ENCODE measurements around the gene TEAD1.

TEAD1 gene

GRCh38 chr11:12667646-12668045 is 6.6 kb upstream of the TEAD1 start:
- DNase-seq: no peak

GRCh38 chr11:12668166-12668565 is 6.1 kb upstream of the TEAD1 start:
- no peak for DNase-seq

GRCh38 chr11:12669930-12670329 is 4.3 kb upstream of the TEAD1 start:
- no peak for DNase-seq

DNA sequence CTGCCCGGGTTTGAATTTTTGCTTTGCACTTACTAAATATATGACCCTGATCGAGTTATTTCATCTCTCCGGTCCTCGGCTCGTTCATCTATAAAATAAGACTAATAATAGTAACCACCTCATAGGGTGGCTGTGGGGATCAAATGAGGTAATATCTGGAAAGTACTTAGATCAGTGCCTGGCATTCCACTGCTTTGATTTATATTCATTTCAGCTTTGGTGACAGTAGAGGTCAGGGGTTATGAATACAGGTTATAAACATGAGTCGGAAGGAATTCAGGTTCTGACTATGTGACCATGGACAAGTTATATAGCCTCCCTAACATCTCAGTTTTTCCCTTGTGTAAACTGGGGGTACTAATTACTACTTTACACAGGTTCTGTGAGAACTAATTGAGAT is 2.9 kb upstream of the TEAD1 start:
- DNase-seq: no peak

GRCh38 chr11:12673601-12673923 is 659 bp upstream of the TEAD1 start:
- DNase-seq: no peak

GRCh38 chr11:12674571-12674935 is 332 bp downstream of the TEAD1 start:
- DNase-seq: no peak

DNA sequence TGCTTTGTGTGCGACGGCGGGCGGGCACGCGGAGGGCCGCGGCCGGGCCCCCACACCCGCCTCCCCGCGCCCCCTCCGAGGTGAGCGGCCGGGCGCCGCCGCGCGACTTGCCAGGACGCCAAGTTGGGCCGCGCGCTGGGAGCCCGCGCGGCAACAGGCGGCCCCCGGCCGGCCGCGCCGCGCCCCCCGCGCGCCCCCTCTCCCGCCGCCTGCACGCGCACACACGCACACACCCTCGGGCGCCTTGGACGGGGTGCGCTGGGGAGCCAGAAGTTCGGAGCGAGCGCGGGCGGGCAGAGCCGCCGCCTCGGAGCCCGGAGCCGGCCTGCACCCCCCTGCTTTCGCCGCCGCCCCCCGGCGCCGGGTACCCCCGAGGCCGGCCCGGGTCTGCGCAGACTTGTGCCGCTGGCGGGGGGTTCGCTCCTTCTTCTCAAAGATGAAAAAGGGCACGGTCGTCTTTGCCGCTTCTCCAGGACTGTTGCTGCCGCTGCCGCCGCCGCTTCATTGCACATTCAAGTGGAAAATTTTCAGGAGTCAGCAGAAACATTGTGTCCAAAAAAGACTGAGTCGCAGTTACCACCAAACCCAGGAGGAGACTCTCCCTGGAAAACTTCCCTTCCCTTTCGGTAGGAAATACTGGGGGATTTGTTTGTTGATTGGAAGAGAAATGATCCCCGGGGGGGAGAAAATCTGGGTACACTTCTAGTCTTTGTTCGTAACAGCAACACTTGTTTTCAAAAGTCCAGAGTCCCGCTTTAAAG is 895 bp downstream of the TEAD1 start:
- DNase-seq: no peak

- DNase-seq: no peak
These were observed 1.9 kb downstream of the TEAD1 start for GRCh38 chr11:12675951-12676711.

DNA sequence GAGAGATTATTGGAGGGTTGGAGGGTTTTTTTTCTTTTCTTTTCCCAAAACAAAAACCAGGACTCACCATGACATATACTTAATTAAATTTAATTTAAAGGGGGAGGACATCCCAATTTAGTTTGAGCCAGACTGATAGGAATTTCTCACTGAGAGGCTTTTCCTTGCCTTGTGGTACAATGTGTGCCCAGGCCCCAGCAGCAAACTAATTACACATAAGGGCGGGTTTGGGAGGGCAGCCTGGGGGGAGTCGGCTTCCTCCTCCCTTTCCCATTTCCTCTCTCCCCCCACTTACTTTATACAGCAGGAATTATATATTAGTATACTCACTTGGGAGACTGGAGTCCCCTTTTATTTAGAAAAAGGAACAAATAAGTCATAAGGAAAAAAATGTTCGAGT is 2.9 kb downstream of the TEAD1 start:
- DNase-seq: no peak

- DNase-seq: no peak
These were observed 3.9 kb downstream of the TEAD1 start for GRCh38 chr11:12678092-12678491.

GRCh38 chr11:12678991-12679390 is 4.8 kb downstream of the TEAD1 start:
- DNase-seq: no peak

- DNase-seq: no peak
These were observed 5.2 kb downstream of the TEAD1 start for GRCh38 chr11:12679471-12679870.

DNA sequence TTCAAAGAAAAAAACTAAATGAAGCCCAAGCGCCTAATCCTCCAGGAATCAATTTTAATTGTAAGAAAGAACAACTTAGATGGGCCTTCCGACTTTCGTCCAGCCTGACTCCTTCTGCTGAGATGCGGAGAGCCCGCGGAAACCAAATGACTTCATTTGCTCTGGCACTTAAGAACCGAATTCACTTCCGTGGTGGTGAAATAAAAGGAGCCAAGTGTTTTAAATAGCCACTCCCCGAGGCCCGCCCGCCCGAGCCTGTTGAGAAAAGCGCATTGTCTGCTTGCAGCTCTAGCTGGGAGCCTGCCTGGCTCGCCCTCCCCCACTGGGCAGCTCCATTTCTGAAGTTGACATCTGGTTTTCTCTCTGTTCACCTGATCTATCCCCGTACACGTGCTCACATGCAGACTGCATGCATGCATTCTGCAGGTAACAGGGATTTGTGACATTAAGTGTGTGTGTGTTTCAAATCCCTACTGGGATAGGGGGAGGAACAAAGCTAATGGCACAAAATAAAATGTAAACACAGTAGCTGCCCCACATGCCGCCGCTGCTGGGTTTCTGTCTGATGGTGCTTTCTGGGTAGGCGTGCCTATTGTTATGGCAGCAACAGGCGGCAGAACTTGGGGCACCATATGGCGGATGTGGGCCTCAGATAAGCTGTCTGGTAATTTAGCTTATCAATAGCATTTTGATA is 6.2 kb downstream of the TEAD1 start:
- DNase-seq: no peak

GRCh38 chr11:12680940-12681258 is 6.7 kb downstream of the TEAD1 start:
- no peak for DNase-seq

DNA sequence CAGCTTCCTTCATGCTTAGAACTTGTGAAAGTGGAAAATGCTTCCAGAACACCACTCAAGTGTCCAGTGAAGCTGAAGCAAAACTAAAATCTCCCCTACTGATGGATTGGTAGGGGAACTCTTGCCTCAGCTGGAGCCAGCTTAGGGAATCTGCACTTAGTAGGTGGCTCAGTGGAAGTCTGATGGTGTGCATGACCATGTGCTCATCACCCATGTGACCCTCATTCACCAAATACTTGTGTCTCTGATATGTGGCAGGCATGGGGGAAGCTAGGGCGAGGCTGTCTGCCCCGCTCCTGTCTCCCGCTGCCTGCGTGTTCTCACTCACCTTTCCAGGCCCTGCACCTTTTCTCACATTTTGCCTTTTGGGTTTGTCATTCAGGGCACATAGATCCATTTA is 7.2 kb downstream of the TEAD1 start:
- DNase-seq: no peak

DNA sequence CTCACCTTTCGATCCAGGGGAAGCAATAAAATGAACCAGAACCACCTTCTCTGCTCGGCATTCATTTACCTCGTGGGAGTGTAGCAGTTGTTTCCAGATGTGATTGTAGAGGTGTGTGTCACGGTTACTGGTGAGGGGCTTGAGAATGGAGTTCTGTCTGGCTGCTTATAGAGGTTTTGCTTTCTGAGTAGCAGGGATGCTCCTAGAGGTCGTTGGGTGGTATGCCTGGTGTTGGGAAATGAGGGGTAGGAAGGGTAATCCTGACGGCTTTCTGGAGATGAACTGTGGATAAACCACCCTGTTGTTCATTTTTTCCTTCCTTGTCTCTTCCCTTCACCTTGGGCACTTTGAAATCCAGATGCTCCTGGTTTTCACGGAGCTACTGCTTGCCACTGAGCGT is 8.1 kb downstream of the TEAD1 start:
- no peak for DNase-seq

- DNase-seq: no peak
These were observed 8.7 kb downstream of the TEAD1 start for GRCh38 chr11:12682737-12683500.

GRCh38 chr11:12683874-12684273 is 9.7 kb downstream of the TEAD1 start:
- no peak for DNase-seq

GRCh38 chr11:12684315-12684714 is 10.1 kb downstream of the TEAD1 start:
- no peak for DNase-seq

- no peak for DNase-seq
These were observed 10.6 kb downstream of the TEAD1 start for GRCh38 chr11:12684816-12685215.

DNA sequence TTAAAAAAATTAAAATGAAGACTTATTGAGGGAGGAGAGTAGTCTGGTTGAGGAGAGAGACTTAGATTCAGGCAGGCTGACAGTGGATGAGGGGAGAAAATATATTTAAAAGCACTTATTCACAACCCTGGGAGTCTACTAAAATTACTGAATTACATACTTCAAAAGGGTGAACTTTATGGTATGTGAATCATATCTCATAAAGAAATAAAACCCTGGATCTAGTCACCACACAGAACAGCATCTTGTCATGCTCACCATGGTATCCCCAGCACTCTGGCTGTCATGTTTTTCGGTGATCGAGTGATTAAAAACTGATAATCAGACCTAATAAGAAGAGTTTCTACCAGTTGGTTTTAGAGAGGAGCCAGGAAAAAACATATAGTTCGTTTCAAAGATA is 11.0 kb downstream of the TEAD1 start:
- DNase-seq: no peak

DNA sequence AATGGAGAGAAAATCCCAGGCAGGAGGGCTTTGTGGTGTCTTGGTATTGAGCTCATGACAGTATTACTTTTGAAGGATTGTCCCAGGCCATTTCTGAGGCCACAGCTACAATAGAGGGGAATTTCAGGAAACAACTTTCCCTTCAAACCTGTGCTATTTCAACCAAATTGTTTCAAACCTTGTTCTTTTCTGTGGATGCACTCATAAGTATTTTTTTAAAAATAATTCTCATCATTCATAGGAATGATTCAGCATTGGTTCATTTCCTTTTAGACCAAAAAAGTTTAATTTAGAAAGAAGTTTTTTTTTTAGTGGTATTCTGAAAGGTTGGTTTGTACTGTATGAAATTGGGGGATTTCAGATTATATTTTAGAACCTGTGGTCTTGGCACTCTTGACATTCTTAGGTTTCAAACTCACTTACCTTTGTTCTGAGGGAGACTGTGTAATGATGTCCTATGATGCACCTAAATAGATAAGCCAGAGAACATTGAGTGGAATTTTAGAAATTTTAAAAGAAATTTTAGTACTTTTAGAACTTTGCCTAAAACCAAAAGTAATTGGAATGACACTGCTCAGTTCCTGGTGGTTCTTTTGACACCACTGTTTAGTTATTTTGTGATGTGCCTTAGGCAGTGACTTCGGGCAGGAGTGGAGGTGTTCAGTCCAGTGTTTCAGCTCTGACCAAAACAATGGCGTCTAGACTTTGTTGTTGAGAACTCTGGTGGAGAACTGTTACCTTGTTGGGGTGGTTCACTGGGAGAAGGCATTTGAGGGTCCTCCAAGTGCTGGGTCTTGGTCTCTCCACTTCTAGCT is 12.2 kb downstream of the TEAD1 start:
- DNase-seq: no peak

- no peak for DNase-seq
These were observed 13.0 kb downstream of the TEAD1 start for GRCh38 chr11:12687216-12687623.

Measured in SIG-M5 (cell line).